GM19452 (cell line): ENCODE measurements around the gene C6orf62.
"Not testable (repeated sequence)": the region's sequence is repeated elsewhere in the genome, so short reads cannot be mapped to it uniquely, and the experiment has no call there.

ENCODE experiments used
- ATAC-seq: cut with Tn5 transposase; IDR thresholded peaks from one replicate; pipeline ENCODE4 v1.9.1; 2021; ENCODE audit not compliant: unreplicated experiment

C6orf62 gene

GRCh38 chr6:24702720-24703282 is 16.2 kb downstream of the C6orf62 start:
- no peak for ATAC-seq

GRCh38 chr6:24699521-24700359 is 19.2 kb downstream of the C6orf62 start:
- no peak for ATAC-seq

- no peak for ATAC-seq
These were observed 22.9 kb downstream of the C6orf62 start for GRCh38 chr6:24696097-24696496.

DNA sequence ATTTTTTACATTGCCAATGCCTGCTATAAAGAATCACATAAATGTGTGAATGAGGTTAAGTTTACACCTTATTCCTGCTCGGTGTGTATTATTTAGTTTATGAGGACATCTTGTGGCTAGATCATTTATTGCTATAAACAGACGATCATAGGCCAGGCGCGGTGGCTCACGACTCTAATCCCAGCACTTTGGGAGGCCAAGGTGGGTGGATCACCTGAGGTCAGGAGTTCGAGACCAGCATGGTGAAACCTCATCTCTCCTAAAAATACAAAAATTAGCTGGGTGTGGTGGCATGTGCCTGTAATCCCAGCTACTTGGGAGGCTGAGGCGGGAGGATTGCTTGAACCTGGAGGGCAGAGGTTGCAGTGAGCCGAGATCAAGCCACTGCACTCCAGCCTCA is 23.3 kb downstream of the C6orf62 start:
- not testable (repeated sequence) for ATAC-seq

DNA sequence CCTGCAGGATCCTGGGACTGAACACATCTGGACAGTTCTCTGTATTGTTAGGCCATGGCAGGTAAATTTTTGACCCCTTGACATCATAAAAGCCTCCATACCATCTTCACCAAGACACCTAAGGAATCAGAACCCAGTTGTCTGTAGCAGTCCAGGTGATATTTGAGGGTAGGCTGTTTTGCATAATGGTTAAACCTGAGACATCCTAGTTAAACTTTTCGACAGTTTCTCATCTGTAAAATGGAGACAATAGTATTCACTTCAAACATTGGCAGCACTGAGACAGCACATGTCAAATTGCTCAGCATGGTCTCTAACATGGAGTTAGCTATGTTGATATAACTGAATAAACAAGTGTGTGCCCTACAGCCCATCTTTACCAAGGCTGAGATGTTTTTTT is 24.8 kb downstream of the C6orf62 start:
- ATAC-seq: no peak

DNA sequence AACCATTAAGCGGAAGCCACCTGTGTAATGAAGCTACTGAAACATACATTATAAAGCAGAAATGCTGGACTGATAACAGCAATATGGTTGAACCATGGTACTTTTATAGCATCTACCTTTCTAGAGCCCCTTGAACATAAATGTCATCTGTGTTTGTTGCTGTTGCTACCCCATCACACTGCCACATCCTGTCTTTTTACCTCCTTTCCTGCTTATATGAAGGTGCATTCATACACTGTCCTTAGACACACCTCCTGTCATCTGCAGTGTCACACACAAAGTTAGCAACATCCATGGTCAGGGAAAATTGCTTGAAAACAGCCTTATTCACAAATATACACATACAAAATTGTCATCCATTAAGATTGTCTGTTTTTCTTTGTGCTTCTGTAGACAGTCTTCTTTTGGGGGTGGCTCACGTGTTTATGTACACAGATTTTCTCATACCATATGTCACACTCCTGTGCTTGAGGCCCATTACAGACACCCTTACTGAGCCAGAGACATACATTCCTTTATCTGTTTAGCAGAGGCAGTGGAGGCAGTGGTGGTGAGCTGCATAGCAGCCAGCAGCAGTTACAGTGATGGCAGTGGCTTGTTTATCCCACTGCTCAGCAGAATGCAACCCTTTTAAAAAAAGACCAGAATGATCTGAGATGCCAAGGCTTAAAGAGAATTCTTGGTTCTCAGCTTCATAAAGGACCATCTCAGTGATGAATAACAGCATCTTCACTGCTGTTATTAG is 25.9 kb downstream of the C6orf62 start:
- ATAC-seq: no peak

DNA sequence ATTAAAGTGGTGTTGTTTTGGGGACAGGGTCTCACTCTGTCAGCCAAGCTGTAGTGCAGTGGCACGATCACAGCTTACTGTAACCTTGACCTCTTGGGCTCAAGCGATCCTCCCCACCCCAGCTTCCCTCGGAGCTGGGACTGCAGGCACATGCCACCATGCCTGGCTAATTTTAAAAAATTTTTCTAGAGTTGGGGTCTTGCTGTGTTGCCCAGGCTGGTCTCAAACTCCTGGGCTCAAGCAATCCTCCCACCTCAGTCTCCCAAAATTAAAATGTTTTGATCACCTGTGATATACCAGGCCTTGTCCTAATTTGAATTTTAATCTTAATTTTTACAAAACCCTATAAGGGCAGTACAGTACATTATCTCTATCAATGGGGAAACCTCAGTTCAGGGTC is 26.5 kb downstream of the C6orf62 start:
- ATAC-seq: no peak

DNA sequence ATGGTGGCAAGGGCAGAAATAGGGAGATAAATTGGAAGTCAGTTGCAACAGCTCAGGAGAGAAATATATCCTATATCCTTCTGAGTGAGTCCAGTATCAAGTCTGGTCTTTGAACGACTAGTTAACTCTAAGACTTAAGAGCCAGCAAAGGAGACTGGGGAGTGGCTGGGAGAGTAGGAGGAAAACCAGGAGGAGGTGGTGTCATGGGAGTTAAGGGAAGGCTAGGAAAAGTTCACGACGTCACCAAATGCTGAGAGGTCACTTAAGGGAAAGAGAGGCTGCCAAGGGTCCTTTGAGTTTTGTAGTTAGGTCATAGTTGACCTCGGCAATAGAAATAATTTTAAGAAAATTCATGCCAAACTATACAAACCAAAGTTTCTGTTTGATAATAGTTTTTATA is 27.0 kb downstream of the C6orf62 start:
- ATAC-seq: no peak

- ATAC-seq: no peak
These were observed 27.4 kb downstream of the C6orf62 start for GRCh38 chr6:24691550-24691949.

GRCh38 chr6:24690593-24690992 is 28.4 kb downstream of the C6orf62 start:
- ATAC-seq: no peak

GRCh38 chr6:24689964-24690363 is 29.0 kb downstream of the C6orf62 start:
- ATAC-seq: no peak

DNA sequence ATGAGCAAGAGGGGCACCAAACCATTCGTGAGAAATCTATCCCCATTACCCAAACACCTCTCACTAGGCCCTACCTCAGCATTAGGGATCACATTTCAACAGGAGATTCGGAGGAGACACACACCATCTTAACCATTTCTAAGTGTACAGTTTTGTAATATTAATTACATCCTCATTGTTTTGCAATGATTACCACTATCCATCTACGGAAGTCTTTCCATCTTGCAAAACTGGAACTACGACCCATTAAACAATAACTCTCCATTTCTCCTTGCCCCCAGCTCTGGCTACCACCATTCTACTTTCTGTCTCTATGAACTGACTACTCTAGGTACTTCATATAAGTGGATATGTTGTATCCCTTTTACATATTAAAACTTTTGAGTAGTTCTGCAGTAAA is 32.0 kb downstream of the C6orf62 start:
- no peak for ATAC-seq

GRCh38 chr6:24686408-24686807 is 32.5 kb downstream of the C6orf62 start:
- ATAC-seq: no peak

DNA sequence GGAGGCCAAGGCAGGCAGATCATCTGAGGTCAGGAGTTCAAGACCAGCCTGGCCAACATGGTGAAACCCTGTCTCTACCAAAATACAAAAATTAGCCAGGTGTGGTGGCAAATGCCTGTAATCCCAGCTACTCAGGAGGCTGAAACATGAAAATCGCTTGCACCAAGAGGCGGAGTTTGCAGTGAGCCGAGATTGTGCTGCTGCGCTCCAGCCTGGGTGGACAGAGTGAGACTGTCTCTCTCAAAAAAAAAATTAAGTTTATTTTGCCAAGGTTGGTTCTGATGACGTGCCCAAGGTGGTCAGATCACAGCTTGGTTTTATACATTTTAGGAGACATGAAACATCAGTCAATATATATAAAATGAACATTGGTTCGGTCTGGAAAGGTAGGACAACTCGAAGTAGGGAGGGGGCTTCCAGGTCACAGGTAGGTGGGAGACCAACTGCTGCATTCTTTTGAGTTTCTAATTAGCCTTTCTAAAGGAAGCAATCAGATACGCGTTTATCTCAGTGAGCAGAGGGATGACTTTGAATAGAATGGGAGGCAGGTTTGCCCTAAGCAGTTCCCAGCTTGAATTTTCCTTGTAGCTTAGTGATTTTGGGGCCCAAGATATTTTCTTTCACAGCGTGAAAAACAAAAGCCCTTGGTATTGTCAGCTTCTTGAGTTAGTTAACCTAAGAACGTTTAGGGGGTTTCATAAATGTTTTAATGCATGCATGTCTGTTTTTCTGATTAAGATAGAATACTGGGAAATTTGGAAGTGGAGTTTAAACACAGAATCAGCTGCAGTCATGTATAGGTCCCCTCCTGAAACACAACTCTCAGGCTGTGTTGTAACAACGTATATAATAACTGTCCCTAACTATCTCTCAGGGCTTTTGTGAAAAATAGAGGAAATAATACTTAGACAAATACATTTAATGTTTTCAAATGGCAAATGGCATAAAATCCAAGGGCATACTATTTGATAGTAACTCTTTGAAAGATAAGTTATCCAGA is 35.4 kb downstream of the C6orf62 start:
- ATAC-seq: no peak

DNA sequence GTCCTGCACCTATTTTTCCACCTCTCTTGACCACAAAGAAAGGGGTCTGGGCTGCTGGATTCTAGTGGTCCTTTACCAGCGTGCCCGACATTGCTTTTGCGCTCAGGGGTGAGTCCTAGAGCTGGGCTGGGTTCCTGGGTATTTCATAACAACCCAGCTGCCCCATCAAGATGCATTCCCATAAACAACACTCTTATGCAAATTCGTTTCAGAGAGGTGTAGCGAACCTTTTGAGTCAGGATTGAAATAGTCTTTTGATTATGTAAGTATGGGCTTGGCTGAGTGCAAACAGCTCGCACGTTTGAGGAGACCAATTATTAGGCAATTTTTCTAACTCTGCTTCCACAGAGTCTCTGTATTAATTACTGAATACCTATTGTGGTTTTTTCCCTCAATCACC is 38.4 kb downstream of the C6orf62 start:
- no peak for ATAC-seq

DNA sequence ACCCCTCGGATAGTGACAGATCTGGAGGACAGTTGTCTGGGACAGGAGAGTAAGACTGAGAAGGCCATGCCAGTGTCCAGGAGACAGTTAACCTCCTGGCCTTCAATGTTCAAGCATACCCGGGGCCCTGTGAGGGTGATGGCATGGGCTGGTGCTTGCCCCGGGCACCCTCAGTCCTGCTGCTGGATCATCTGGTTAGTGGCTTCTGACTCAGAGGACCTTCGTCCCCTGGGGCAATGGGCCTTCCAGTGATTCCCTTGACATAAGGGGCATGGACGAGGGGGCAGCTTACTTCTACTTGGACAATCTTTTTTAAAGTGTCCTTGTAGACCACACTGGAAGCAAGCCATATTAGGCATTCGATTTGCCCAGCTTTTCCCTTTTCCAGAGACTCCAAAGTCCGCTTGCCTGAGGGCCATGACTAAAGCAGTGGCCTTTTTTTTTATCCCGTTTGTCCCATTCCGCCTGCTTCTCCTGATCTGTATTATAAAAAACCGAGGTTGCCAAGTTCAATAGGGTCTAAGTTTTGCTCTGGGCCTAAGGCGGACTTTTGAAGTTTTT is 40.1 kb downstream of the C6orf62 start:
- not testable (repeated sequence) for ATAC-seq

- no peak for ATAC-seq
These were observed 45.3 kb downstream of the C6orf62 start for GRCh38 chr6:24673625-24674024.

GRCh38 chr6:24672620-24673182 is 46.3 kb downstream of the C6orf62 start:
- no peak for ATAC-seq

DNA sequence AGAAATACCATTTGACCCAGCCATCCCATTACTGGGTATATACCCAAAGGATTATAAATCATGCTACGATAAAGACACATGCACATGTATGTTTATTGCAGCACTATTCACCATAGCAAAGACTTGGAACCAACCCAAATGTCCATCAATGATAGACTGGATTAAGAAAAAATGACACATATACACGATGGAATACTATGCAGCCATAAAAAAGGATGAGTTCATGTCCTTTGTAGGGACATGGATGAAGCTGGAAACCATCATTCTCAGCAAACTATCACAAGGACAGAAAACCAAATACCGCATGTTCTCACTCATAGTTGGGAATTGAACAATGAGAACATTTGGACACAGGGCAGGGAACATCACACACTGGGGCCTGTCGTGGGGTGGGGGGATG is 47.9 kb downstream of the C6orf62 start:
- ATAC-seq: not testable (repeated sequence)

GRCh38 chr6:24670492-24670891 is 48.5 kb downstream of the C6orf62 start:
- ATAC-seq: not testable (repeated sequence)
